ENCODE data around the gene MCOLN2. TPM values are rescaled to one million over a fixed set of nuclear protein-coding genes. Genes with fewer than 3 reads are reported as not detected.

MCOLN2 gene
- total RNA-seq, 2 experiments from 2014 or later: 7.4 to 8.4 TPM

DNA sequence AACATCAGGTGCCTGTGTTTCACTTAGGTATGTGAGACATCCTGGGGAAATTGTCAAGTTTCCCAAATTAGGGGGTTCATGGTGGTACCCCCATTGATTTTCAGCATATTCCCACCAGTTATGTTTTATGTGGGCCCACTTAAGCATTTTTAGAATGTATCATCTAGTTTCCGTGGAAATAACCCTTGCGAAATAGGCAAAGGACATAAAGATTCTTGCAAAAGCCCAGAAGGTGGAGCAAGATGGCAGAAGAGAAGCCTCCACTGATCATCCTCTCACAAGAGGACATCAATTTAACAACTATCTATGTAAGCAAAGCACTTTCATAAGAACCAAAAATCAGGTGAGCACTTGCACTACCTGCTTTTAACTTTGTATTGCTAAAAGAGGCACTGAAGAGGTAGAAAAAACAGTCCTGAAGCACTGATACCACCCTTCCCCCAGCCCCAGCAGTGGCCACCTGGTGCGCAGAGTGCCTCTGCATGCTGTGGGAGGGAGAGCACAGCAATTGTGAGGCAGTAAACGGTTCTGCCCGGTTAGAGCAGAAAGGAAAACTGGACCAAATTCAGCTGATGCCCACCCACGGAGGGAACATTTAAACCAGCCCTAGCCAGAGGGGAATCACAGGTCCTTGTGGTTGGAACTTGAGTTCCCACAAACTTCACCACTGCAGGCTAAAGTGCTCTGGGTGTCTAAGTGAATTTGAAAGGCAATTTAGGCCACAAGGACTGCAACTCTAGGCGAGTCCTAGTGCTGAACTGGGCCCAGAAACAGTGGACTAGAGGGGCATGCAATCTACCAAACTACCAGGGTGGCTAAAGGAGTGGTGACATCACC lies 23.2 kb downstream of the MCOLN2 start:
- no peaks in the 10 kb centered on the region for H3K9me3 Mint-ChIP-seq
- H3K4me3 Mint-ChIP-seq: no peak overlapping the region
- intact Hi-C loops (cut with micrococcal nuclease): loop anchor here (1.0 to 2.0 kb wide), 2 partner anchors 23 to 29 kb away; no protein-coding TSS in a partner anchor
- no peak for DNase-seq
- peaks cover 17% of the 10 kb centered on the region for H3K4me1 Mint-ChIP-seq (ENCODE audit: low read depth)
- H3K36me3 Mint-ChIP-seq (ENCODE audit: low read depth): peaks cover 2% of the 10 kb centered on the region
- H3K27me3 Mint-ChIP-seq (ENCODE audit: low read depth): peaks cover 2% of the 10 kb centered on the region
- CTCF ChIA-PET: no interaction called here
- H3K27ac Mint-ChIP-seq: no peak overlapping the region

- peaks cover 2% of the 10 kb centered on the region for H3K36me3 Mint-ChIP-seq (ENCODE audit: low read depth)
- no peaks in the 10 kb centered on the region for H3K9me3 Mint-ChIP-seq
- no peak for DNase-seq
- intact Hi-C loops (cut with micrococcal nuclease): loop anchor here (2.0 kb wide), 1 partner anchor 28 kb away; no protein-coding TSS in a partner anchor
- peaks cover 2% of the 10 kb centered on the region for H3K27me3 Mint-ChIP-seq (ENCODE audit: low read depth)
- H3K4me3 Mint-ChIP-seq: no peak overlapping the region
- peaks cover 17% of the 10 kb centered on the region for H3K4me1 Mint-ChIP-seq (ENCODE audit: low read depth)
- CTCF ChIA-PET: interaction anchor here (0.8 to 2.3 kb wide), 4 partner anchors 28 to 55 kb away, joined by 3 to 7 read pairs (median 4); no protein-coding TSS in a partner anchor
- H3K27ac Mint-ChIP-seq: no peak overlapping the region
Observed at GRCh38 chr1:84972377-84972987, 24.4 kb downstream of the MCOLN2 start.

GRCh38 chr1:84971957-84972356 lies 25.0 kb downstream of the MCOLN2 start:
- H3K4me1 Mint-ChIP-seq (ENCODE audit: low read depth): peaks cover 17% of the 10 kb centered on the region
- DNase-seq: no peak
- no peak overlapping the region for H3K27ac Mint-ChIP-seq
- peaks cover 2% of the 10 kb centered on the region for H3K27me3 Mint-ChIP-seq (ENCODE audit: low read depth)
- intact Hi-C loops (cut with micrococcal nuclease): loop anchor here (2.0 kb wide), 1 partner anchor 27 kb away; no protein-coding TSS in a partner anchor
- H3K4me3 Mint-ChIP-seq: no peak overlapping the region
- H3K9me3 Mint-ChIP-seq: no peaks in the 10 kb centered on the region
- CTCF ChIA-PET: interaction anchor here (0.8 to 2.3 kb wide), 4 partner anchors 27 to 55 kb away, joined by 3 to 7 read pairs (median 4); no protein-coding TSS in a partner anchor
- H3K36me3 Mint-ChIP-seq (ENCODE audit: low read depth): peaks cover 2% of the 10 kb centered on the region

DNA sequence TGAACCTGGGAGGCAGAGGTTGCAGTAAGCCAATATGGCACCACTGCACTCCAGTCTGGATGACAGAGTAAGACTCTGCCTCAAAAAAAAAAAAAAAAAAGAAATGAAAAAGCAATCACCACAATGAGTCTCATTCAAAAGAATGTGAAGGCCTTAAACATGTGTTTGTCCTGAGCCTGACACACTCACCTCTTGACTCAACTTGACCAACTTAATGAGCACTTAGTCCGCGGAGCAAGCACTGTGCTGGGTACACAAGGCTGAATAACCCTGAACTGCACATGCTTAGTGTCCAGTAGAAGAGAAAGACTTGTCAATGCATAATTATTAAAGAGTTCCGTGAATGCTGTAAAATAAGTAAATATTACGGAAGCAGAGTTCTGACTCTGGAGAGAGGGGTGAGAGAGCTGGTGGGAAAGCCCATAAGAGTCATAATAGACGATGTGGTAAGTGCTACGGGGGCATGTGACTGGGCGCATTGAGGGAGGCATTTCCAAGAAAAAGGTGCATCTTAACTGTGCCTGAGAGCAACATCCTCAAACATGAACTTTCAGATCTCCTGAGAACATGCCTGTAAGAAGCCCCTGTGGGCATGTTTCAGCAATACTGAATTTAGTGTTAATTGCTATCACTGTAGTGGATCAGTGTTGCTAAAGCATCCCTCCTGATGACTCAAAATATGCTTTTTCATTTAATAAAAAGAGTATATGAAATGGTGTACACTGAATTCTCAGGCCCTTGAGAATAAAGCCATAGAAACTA lies 27.2 kb downstream of the MCOLN2 start:
- H3K27me3 Mint-ChIP-seq (ENCODE audit: low read depth): no peaks in the 10 kb centered on the region
- intact Hi-C loops (cut with micrococcal nuclease): loop anchor here (1.0 kb wide), 1 partner anchor 10 kb away; no protein-coding TSS in a partner anchor
- H3K4me1 Mint-ChIP-seq (ENCODE audit: low read depth): peaks cover 17% of the 10 kb centered on the region
- CTCF ChIA-PET: no interaction called here
- peaks cover 2% of the 10 kb centered on the region for H3K36me3 Mint-ChIP-seq (ENCODE audit: low read depth)
- no peak overlapping the region for H3K4me3 Mint-ChIP-seq
- no peaks in the 10 kb centered on the region for H3K9me3 Mint-ChIP-seq
- DNase-seq: peak; percentile 44
- no peak overlapping the region for H3K27ac Mint-ChIP-seq

DNA sequence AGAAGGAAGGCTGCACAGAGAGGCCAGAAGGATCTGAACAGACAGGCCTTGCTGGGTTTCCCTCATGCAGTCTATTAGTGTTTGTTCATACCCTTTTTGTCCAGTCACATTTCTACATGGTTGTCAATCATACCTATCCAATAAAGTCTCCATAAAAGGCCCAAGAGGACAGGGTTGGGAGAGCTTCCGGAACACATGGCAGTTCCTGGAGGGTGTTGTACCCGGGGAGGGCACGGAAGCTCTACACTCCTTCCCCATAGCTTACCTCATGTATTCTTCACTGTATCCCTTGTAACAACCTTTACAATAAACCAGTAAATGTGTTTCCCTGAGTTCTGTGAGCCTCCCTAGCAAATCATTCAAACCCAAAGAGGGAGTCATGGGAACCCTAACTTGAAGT lies 28.0 kb downstream of the MCOLN2 start:
- Mint-ChIP-seq H3K4me3 (no peak overlapping the region), H3K27me3 (ENCODE audit: low read depth) (no peaks in the 10 kb centered on the region), H3K27ac (no peak overlapping the region), H3K36me3 (ENCODE audit: low read depth) (peaks cover 2% of the 10 kb centered on the region), H3K4me1 (ENCODE audit: low read depth) (peaks cover 17% of the 10 kb centered on the region), H3K9me3 (no peaks in the 10 kb centered on the region)
- intact Hi-C loops (cut with micrococcal nuclease): no loop called here
- no peak for DNase-seq
- CTCF ChIA-PET: no interaction called here

GRCh38 chr1:84968101-84968500 lies 28.8 kb downstream of the MCOLN2 start:
- no peaks in the 10 kb centered on the region for H3K27me3 Mint-ChIP-seq (ENCODE audit: low read depth)
- CTCF ChIA-PET: no interaction called here
- intact Hi-C loops (cut with micrococcal nuclease): no loop called here
- DNase-seq: no peak
- peaks cover 5% of the 10 kb centered on the region for H3K36me3 Mint-ChIP-seq (ENCODE audit: low read depth)
- no peak overlapping the region for H3K27ac Mint-ChIP-seq
- no peaks in the 10 kb centered on the region for H3K9me3 Mint-ChIP-seq
- H3K4me1 Mint-ChIP-seq (ENCODE audit: low read depth): peaks cover 14% of the 10 kb centered on the region
- no peak overlapping the region for H3K4me3 Mint-ChIP-seq

DNA sequence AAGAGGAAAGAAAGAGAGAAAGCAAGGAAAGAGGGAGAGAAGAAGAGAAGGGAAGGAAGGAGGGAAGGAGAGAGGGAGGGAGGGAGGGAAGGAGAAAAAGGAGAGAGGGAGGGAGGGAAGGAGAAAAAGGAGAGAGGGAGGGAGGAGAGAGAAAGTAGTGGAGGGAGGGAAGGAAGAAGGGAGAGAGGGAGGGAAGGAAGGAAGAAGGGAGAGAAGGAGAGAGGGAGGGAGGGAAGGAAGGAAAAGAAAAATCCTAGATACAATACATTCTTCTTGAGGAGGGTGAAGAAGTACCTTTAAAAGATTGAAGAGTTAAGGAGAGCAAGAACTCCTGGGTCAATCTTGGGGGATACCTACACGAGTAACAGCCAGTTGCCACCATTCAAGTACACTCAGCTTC lies 29.2 kb downstream of the MCOLN2 start:
- no peak overlapping the region for H3K4me3 Mint-ChIP-seq
- H3K36me3 Mint-ChIP-seq (ENCODE audit: low read depth): peaks cover 5% of the 10 kb centered on the region
- peaks cover 12% of the 10 kb centered on the region for H3K4me1 Mint-ChIP-seq (ENCODE audit: low read depth)
- H3K27ac Mint-ChIP-seq: no peak overlapping the region
- no peaks in the 10 kb centered on the region for H3K9me3 Mint-ChIP-seq
- CTCF ChIA-PET: no interaction called here
- no peak for DNase-seq
- intact Hi-C loops (cut with micrococcal nuclease): no loop called here
- H3K27me3 Mint-ChIP-seq (ENCODE audit: low read depth): no peaks in the 10 kb centered on the region

- H3K9me3 Mint-ChIP-seq: no peaks in the 10 kb centered on the region
- intact Hi-C loops (cut with micrococcal nuclease): no loop called here
- H3K4me1 Mint-ChIP-seq (ENCODE audit: low read depth): peaks cover 7% of the 10 kb centered on the region
- peaks cover 3% of the 10 kb centered on the region for H3K36me3 Mint-ChIP-seq (ENCODE audit: low read depth)
- CTCF ChIA-PET: interaction anchor here (1.1 kb wide), 1 partner anchor 18 kb away, joined by 3 read pairs; no protein-coding TSS in a partner anchor
- no peak for DNase-seq
- H3K27me3 Mint-ChIP-seq (ENCODE audit: low read depth): no peaks in the 10 kb centered on the region
- no peak overlapping the region for H3K4me3 Mint-ChIP-seq
- H3K27ac Mint-ChIP-seq: no peak overlapping the region
Observed at GRCh38 chr1:84963021-84963420, 33.9 kb downstream of the MCOLN2 start.

GRCh38 chr1:84961316-84961715 lies 35.6 kb downstream of the MCOLN2 start:
- no peak overlapping the region for H3K4me3 Mint-ChIP-seq
- peaks cover 3% of the 10 kb centered on the region for H3K36me3 Mint-ChIP-seq (ENCODE audit: low read depth)
- no peak for DNase-seq
- no peaks in the 10 kb centered on the region for H3K9me3 Mint-ChIP-seq
- CTCF ChIA-PET: interaction anchor here (0.6 to 5.8 kb wide), 4 partner anchors 12 to 294 kb away, joined by 3 to 43 read pairs (median 3); no protein-coding TSS in a partner anchor
- intact Hi-C loops (cut with micrococcal nuclease): no loop called here
- no peaks in the 10 kb centered on the region for H3K27me3 Mint-ChIP-seq (ENCODE audit: low read depth)
- H3K27ac Mint-ChIP-seq: no peak overlapping the region
- H3K4me1 Mint-ChIP-seq (ENCODE audit: low read depth): peaks cover 7% of the 10 kb centered on the region

DNA sequence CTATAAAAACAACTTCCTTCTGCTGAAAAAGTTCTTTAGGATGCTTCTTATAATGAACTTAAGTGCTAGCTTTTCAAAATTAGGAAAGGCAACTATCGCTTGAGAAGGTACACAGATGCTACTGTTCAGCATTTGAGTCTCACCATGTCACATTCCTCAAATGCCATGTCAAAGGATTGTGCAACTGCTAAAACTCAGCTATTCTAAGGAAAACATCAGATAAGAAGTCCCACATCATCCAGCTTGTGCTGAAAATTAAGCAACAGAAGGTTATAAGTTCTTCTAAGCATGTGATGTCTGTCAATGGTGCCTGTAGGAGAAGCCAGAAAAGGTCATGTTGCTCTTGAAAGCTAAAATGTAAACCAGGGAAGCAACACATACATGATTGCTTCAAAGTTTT lies 36.5 kb downstream of the MCOLN2 start:
- Mint-ChIP-seq H3K4me3 (no peak overlapping the region), H3K27ac (no peak overlapping the region), H3K4me1 (ENCODE audit: low read depth) (peaks cover 7% of the 10 kb centered on the region), H3K9me3 (no peaks in the 10 kb centered on the region), H3K36me3 (ENCODE audit: low read depth) (peaks cover 9% of the 10 kb centered on the region), H3K27me3 (ENCODE audit: low read depth) (no peaks in the 10 kb centered on the region)
- CTCF ChIA-PET: interaction anchor here (0.8 to 5.8 kb wide), 3 partner anchors 11 to 67 kb away, joined by 3 to 43 read pairs (median 4); no protein-coding TSS in a partner anchor
- no peak for DNase-seq
- intact Hi-C loops (cut with micrococcal nuclease): no loop called here

- peak; percentile 62 for DNase-seq
Observed at GRCh38 chr1:84959294-84959693, 37.6 kb downstream of the MCOLN2 start.

GRCh38 chr1:84957966-84958365 lies 38.9 kb downstream of the MCOLN2 start:
- no peak for DNase-seq
- peaks cover 8% of the 10 kb centered on the region for H3K36me3 Mint-ChIP-seq (ENCODE audit: low read depth)
- CTCF ChIA-PET: interaction anchor here (0.6 to 5.8 kb wide), 9 partner anchors 9 to 302 kb away, joined by 3 to 43 read pairs (median 4); partner anchors contain the start of gene C1orf52
- intact Hi-C loops (cut with micrococcal nuclease): no loop called here
- no peaks in the 10 kb centered on the region for H3K9me3 Mint-ChIP-seq
- H3K4me3 Mint-ChIP-seq: no peak overlapping the region
- H3K4me1 Mint-ChIP-seq (ENCODE audit: low read depth): peaks cover 7% of the 10 kb centered on the region
- H3K27me3 Mint-ChIP-seq (ENCODE audit: low read depth): no peaks in the 10 kb centered on the region
- H3K27ac Mint-ChIP-seq: no peak overlapping the region

More at GRCh38 chr1:84959294-84959693, 37.6 kb downstream of the MCOLN2 start:
- intact Hi-C loops (cut with micrococcal nuclease): loop anchor here (1.0 kb wide), 4 partner anchors 11 to 68 kb away; no protein-coding TSS in a partner anchor
- Mint-ChIP-seq H3K27me3 (ENCODE audit: low read depth) (no peaks in the 10 kb centered on the region), H3K27ac (no peak overlapping the region), H3K4me3 (no peak overlapping the region), H3K4me1 (ENCODE audit: low read depth) (peaks cover 7% of the 10 kb centered on the region), H3K36me3 (ENCODE audit: low read depth) (peaks cover 10% of the 10 kb centered on the region), H3K9me3 (no peaks in the 10 kb centered on the region)
- CTCF ChIA-PET: interaction anchor here (0.6 to 5.8 kb wide), 6 partner anchors 9 to 300 kb away, joined by 3 to 43 read pairs (median 4); partner anchors contain the start of gene C1orf52
